ENCODE measurements around the gene CRIP1. TPM values are rescaled to one million over a fixed set of nuclear protein-coding genes. Genes with fewer than 3 reads are reported as not detected.
A peak's percentile ranks its signal among the peaks of the same experiment; 100 is the strongest.

The CRIP1 gene
- total RNA-seq, 2 donors from 2014 or later: 39.0 to 82.7 TPM

DNA sequence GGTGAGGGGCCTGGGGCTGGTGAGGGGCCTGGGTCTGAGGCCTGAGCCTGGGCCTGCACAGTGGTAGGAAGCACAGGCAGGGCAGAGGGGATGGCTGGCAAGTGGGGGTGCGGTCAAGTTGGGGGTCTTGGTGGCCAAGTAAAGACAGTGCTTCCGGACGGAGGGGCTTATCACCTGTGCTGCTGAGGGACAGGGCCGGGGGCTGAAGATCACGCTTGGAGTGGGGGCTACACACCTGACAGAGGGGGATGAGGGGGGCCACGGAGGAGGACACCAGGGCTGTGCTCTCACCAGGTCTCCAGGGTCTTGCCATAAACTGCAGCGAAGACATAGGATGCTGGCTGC lies 16.6 kb downstream of the CRIP1 start:
- Mint-ChIP-seq H3K27me3 (peaks cover 4 to 9% of the 10 kb centered on the region in 2 donors), H3K4me3 (no peak overlapping the region), H3K9me3 (no peaks in the 10 kb centered on the region), H3K4me1 (ENCODE audit: low read depth in 2 of 2) (no peaks in the 10 kb centered on the region), H3K36me3 (no peaks in the 10 kb centered on the region), H3K27ac (no peak overlapping the region)
- ATAC-seq (no peak), DNase-seq (ENCODE audit: low spot score) (no peak)

DNA sequence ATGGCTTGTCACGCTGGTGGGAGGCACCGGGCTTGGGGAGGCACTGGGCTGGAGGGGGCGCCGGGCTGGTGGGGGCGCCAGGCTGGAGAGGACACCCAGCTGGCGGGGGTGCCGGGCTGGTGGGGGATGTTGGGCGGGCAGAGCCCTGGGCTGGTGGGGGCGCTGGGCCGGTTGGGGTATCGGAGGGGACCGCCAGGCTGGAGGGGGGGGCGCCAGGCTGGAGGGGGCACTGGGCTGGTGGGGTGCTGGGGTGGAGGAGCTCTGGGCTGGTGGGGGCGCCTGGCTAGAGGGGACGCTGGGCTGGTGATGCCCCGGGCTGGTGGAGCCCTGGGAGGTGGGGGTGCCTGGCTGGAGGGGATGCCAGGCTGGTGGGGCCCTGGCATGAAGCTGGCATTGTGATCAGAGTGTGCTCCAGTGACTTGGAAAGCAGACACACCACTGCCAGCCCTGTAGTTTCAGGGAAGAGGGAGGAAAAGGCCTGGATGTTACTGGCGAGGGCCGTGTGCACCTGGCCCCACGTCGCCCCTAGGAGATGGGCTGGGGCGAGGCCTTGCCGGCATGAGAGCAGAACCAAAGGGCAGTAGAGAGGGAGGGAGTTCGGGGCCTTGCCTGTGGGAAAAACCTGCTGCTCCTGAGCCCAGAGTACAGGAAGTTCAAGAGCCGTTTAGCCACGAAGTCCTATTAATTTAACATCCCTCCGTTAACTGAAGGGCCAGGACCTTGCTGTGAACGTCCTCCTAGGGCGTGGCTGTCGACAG lies 17.4 kb downstream of the CRIP1 start:
- peaks cover 9 to 16% of the 10 kb centered on the region in 2 donors for H3K27me3 Mint-ChIP-seq
- H3K4me1 Mint-ChIP-seq (ENCODE audit: low read depth in 2 of 2): no peaks in the 10 kb centered on the region
- H3K27ac Mint-ChIP-seq: no peak overlapping the region
- no peaks in the 10 kb centered on the region for H3K9me3 Mint-ChIP-seq
- H3K36me3 Mint-ChIP-seq: no peaks in the 10 kb centered on the region
- H3K4me3 Mint-ChIP-seq: no peak overlapping the region
- ATAC-seq (no peak), DNase-seq (ENCODE audit: low spot score) (no peak)

GRCh38 chr14:105505101-105505500 lies 18.4 kb downstream of the CRIP1 start:
- DNase-seq (ENCODE audit: low spot score): no peak
- no peak for ATAC-seq
- H3K4me3 Mint-ChIP-seq: no peak overlapping the region
- no peaks in the 10 kb centered on the region for H3K36me3 Mint-ChIP-seq
- H3K27ac Mint-ChIP-seq: no peak overlapping the region
- no peaks in the 10 kb centered on the region for H3K4me1 Mint-ChIP-seq (ENCODE audit: low read depth in 2 of 2)
- H3K9me3 Mint-ChIP-seq: no peaks in the 10 kb centered on the region
- H3K27me3 Mint-ChIP-seq: peaks cover 10 to 16% of the 10 kb centered on the region in 2 donors

GRCh38 chr14:105507247-105507646 lies 20.6 kb downstream of the CRIP1 start:
- peaks cover 13 to 23% of the 10 kb centered on the region in 2 donors for H3K27me3 Mint-ChIP-seq
- ATAC-seq: no peak

GRCh38 chr14:105508069-105508468 lies 21.4 kb downstream of the CRIP1 start:
- no peak for ATAC-seq
- Mint-ChIP-seq H3K4me1 (ENCODE audit: low read depth in 2 of 2) (no peaks in the 10 kb centered on the region), H3K4me3 (no peak overlapping the region), H3K27ac (no peak overlapping the region), H3K27me3 (peaks cover 13 to 23% of the 10 kb centered on the region in 2 donors), H3K9me3 (no peaks in the 10 kb centered on the region), H3K36me3 (no peaks in the 10 kb centered on the region)
- no peak for DNase-seq (ENCODE audit: low spot score)

More at GRCh38 chr14:105507247-105507646, 20.6 kb downstream of the CRIP1 start:
- DNase-seq (ENCODE audit: low spot score): no peak
- H3K4me1 Mint-ChIP-seq (ENCODE audit: low read depth in 2 of 2): no peaks in the 10 kb centered on the region
- H3K36me3 Mint-ChIP-seq: no peaks in the 10 kb centered on the region
- H3K27ac Mint-ChIP-seq: no peak overlapping the region
- no peak overlapping the region for H3K4me3 Mint-ChIP-seq
- no peaks in the 10 kb centered on the region for H3K9me3 Mint-ChIP-seq

- Mint-ChIP-seq H3K4me3 (no peak overlapping the region), H3K27ac (no peak overlapping the region), H3K36me3 (no peaks in the 10 kb centered on the region), H3K27me3 (peaks cover 13 to 23% of the 10 kb centered on the region in 2 donors), H3K9me3 (no peaks in the 10 kb centered on the region), H3K4me1 (ENCODE audit: low read depth in 2 of 2) (no peaks in the 10 kb centered on the region)
- no peak for DNase-seq (ENCODE audit: low spot score)
- no peak for ATAC-seq
Observed at GRCh38 chr14:105508601-105509000, 21.9 kb downstream of the CRIP1 start.

- no peak for DNase-seq (ENCODE audit: low spot score)
- H3K27me3 Mint-ChIP-seq: peaks cover 19 to 37% of the 10 kb centered on the region in 2 donors
- H3K4me1 Mint-ChIP-seq (ENCODE audit: low read depth in 2 of 2): no peaks in the 10 kb centered on the region
- no peak overlapping the region for H3K27ac Mint-ChIP-seq
- no peak overlapping the region for H3K4me3 Mint-ChIP-seq
- no peaks in the 10 kb centered on the region for H3K9me3 Mint-ChIP-seq
- no peak for ATAC-seq
- no peaks in the 10 kb centered on the region for H3K36me3 Mint-ChIP-seq
Observed at GRCh38 chr14:105517096-105517495, 30.4 kb downstream of the CRIP1 start.

DNA sequence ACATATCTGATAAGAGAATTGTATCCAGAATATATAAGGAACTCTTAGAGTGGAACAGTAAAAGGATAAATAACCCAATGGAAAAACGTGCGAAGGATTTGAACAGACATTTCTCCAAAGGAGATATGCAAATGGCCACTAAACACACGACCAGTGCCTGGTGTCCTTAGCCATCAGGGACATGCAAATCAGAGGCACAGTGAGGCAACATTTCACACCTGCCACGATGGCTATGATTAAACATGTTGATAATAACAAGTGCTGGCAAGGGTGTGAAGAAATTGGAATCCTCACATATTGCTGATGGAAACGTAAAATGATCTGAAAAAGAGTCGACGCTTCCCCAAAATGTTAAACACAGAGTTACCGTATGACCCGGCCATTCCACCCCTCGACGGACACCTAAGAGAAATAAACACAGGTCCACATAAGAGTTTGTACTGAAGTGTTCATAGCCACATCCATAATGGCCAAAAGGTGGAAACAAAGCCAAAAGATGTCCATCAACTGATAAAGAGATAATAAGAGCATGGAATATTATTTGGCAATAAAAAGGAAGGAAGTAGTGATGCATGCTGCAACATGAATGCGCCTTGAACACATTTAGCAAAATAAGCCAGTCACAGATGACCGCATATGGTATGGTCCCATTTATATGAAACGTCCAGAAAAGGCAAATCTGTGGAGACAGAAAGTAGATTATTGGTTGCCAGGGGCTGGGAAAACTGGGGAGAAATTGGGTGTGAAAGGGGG lies 33.4 kb downstream of the CRIP1 start:
- Mint-ChIP-seq H3K9me3 (no peaks in the 10 kb centered on the region), H3K36me3 (no peaks in the 10 kb centered on the region), H3K27me3 (peaks cover 23 to 28% of the 10 kb centered on the region in 2 donors), H3K4me1 (ENCODE audit: low read depth in 2 of 2) (no peaks in the 10 kb centered on the region), H3K27ac (no peak overlapping the region), H3K4me3 (no peak overlapping the region)
- ATAC-seq (no peak), DNase-seq (ENCODE audit: low spot score) (no peak)

DNA sequence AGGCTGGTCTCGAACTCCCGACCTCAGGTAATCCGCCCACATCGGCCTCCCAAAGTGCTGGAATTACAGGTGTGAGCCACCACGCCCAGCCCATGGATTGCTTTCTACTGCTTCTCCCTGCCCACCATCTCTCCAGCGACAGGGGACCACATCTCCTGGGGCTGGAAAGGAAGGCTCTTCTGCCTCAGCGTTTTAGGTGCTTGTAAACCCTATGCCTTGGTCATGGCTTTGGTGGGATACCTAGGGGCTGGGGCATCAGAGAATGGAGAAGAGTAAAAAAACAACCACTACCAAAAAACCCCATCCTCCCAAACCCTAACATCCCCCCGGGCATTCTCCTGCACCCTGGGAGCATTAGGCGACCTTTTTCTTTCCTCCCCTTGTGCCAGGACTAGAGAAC lies 38.6 kb downstream of the CRIP1 start:
- H3K4me1 Mint-ChIP-seq (ENCODE audit: low read depth in 2 of 2): peaks cover 9 to 12% of the 10 kb centered on the region in 2 donors
- H3K27me3 Mint-ChIP-seq: peaks cover 3 to 13% of the 10 kb centered on the region in 2 donors
- no peaks in the 10 kb centered on the region for H3K36me3 Mint-ChIP-seq
- ATAC-seq (no peak), DNase-seq (ENCODE audit: low spot score) (no peak)
- H3K9me3 Mint-ChIP-seq: no peaks in the 10 kb centered on the region
- H3K4me3 Mint-ChIP-seq: peak overlapping the region; percentile 52
- no peak overlapping the region for H3K27ac Mint-ChIP-seq

DNA sequence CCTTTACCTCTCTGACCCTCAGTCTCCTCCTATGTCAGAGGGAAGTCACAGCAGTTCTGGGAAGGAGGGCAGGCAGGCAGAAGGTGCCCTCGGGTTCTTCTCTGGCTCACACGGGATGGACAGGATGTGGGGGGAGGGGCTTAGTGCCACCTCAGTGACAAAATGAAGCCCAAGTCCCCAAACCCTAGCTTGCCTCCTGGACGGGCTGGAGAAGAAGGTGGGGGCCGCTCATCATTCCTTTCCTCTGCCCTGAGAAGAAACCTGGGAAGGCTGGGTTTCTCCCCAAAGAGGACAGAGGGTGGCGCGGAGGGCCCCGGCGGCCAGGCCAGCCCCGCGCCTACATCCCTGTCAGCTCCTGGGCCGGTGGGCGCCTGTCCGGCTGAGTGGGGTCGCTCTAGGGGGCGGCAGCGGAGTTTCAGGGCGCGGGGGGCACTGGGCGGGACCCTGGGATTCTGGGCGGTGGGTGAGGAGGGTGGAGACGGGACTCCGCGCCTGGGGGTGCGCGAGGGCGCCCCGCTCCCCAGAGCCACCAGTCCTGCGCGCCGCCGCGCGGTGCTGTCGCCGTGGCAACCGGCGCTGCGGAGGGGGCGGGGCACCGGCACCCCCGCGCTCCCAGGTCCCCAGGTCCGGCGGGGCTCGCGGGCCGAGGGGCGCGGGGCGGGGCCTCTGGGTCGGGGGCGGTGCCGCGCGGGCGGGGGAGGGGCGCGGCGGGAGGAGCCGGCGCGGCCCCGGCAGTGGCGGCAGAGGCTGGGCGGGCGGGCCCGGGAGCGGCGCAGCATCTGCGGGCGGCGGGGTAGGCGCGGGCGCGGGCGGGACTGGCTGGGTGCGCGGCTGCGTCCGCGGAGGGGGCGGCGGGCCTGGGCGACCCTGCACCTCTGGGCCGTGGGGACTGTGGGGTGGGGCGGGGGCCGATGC lies 39.4 kb downstream of the CRIP1 start, which contains the start of gene TMEM121:
Gene TMEM121, plus strand, starts transcription at position 723 of the 915 bp plus-strand sequence. CDS start 2,252 bp downstream, outside the sequence.
- Mint-ChIP-seq H3K9me3 (no peaks in the 10 kb centered on the region), H3K4me1 (ENCODE audit: low read depth in 2 of 2) (peaks cover 9 to 14% of the 10 kb centered on the region in 2 donors), H3K36me3 (no peaks in the 10 kb centered on the region), H3K27me3 (peaks cover 0 to 12% of the 10 kb centered on the region in 2 donors), H3K27ac (no peak within 1 kb of the TSS), H3K4me3 (peak within 1 kb of the TSS; percentile 76)
- ATAC-seq: peak; percentile 25 to 66
- no peak for DNase-seq (ENCODE audit: low spot score)

GRCh38 chr14:105526776-105527380 lies 40.2 kb downstream of the CRIP1 start:
- Mint-ChIP-seq H3K36me3 (no peaks in the 10 kb centered on the region), H3K27ac (no peak overlapping the region), H3K9me3 (no peaks in the 10 kb centered on the region), H3K27me3 (peaks cover 0 to 11% of the 10 kb centered on the region in 2 donors), H3K4me1 (ENCODE audit: low read depth in 2 of 2) (peaks cover 9 to 14% of the 10 kb centered on the region in 2 donors), H3K4me3 (peak overlapping the region; percentile 76)
- ATAC-seq: no peak
- DNase-seq (ENCODE audit: low spot score): no peak

DNA sequence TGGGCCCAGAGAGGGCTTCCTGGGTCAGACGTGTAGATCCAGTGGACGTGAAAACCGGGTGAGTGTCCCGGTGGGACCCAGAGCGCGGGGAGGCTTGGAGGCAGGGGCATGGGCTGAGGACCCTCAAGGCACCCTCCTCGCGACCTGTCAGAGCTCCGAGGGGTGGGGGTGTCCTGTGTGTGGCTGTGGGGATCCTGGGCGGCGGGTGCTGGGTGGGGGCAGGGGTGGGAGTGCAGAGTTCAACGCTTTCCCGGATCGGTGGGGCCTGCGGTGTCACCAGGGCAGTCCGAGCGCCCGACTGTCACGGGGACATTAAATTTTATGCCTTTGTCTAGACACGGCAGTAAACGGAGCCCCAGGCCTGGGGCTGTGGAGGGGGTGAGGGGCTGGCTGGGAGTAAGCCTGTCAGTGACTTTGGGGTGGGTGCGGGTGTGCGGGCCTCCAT lies 40.7 kb downstream of the CRIP1 start:
- DNase-seq (ENCODE audit: low spot score): no peak
- peak overlapping the region; percentile 76 for H3K4me3 Mint-ChIP-seq
- no peak overlapping the region for H3K27ac Mint-ChIP-seq
- ATAC-seq: no peak
- H3K36me3 Mint-ChIP-seq: no peaks in the 10 kb centered on the region
- H3K9me3 Mint-ChIP-seq: no peaks in the 10 kb centered on the region
- H3K4me1 Mint-ChIP-seq (ENCODE audit: low read depth in 2 of 2): peaks cover 9 to 14% of the 10 kb centered on the region in 2 donors
- H3K27me3 Mint-ChIP-seq: peaks cover 0 to 7% of the 10 kb centered on the region in 2 donors
